GM19351 (cell line): Measurements from ENCODE around the gene PTPRK.

Source experiments
- ATAC-seq: cut with Tn5 transposase; IDR thresholded peaks from one replicate; pipeline ENCODE4 v1.9.1; 2021; ENCODE audit warnings: mild to moderate bottlenecking, moderate library complexity; ENCODE audit not compliant: unreplicated experiment

PTPRK gene

GRCh38 chr6:128156321-128157111 lies 363.9 kb downstream of the PTPRK start:
- peak; percentile 52 for ATAC-seq

GRCh38 chr6:128155826-128156225 lies 364.6 kb downstream of the PTPRK start:
- ATAC-seq = no peak

GRCh38 chr6:128152551-128152950 lies 367.8 kb downstream of the PTPRK start:
- ATAC-seq = no peak

GRCh38 chr6:128150376-128150775 lies 370.0 kb downstream of the PTPRK start:
- ATAC-seq = no peak

GRCh38 chr6:128149796-128150195 lies 370.6 kb downstream of the PTPRK start:
- ATAC-seq = no peak

- no peak for ATAC-seq
Measured at GRCh38 chr6:128144320-128144719, 376.1 kb downstream of the PTPRK start.

- ATAC-seq = no peak
Measured at GRCh38 chr6:128141932-128142331, 378.5 kb downstream of the PTPRK start.

GRCh38 chr6:128139519-128139918 lies 380.9 kb downstream of the PTPRK start:
- no peak for ATAC-seq

- ATAC-seq = no peak
Measured at GRCh38 chr6:128138694-128139093, 381.7 kb downstream of the PTPRK start.

GRCh38 chr6:128135325-128135724 lies 385.1 kb downstream of the PTPRK start:
- peak; percentile 45 for ATAC-seq

- ATAC-seq = no peak
Measured at GRCh38 chr6:128131566-128131965, 388.8 kb downstream of the PTPRK start.

GRCh38 chr6:128131036-128131435 lies 389.4 kb downstream of the PTPRK start:
- no peak for ATAC-seq

GRCh38 chr6:128129679-128130078 lies 390.7 kb downstream of the PTPRK start:
- no peak for ATAC-seq

GRCh38 chr6:128127650-128128049 lies 392.7 kb downstream of the PTPRK start:
- ATAC-seq = no peak

GRCh38 chr6:128124713-128125112 lies 395.7 kb downstream of the PTPRK start:
- no peak for ATAC-seq

- ATAC-seq = no peak
Measured at GRCh38 chr6:128121610-128122009, 398.8 kb downstream of the PTPRK start.

GRCh38 chr6:128121190-128121589 lies 399.2 kb downstream of the PTPRK start:
- no peak for ATAC-seq

GRCh38 chr6:128118401-128118800 lies 402.0 kb downstream of the PTPRK start:
- no peak for ATAC-seq

GRCh38 chr6:128117916-128118315 lies 402.5 kb downstream of the PTPRK start:
- no peak for ATAC-seq

- ATAC-seq = no peak
Measured at GRCh38 chr6:128114164-128114563, 406.2 kb downstream of the PTPRK start.

GRCh38 chr6:128112494-128112893 lies 407.9 kb downstream of the PTPRK start:
- ATAC-seq = peak; percentile 66

GRCh38 chr6:128111096-128111495 lies 409.3 kb downstream of the PTPRK start:
- no peak for ATAC-seq

- ATAC-seq = no peak
Measured at GRCh38 chr6:128107682-128108081, 412.7 kb downstream of the PTPRK start.
